Measurements from ENCODE around the gene MARK1. TPM values are rescaled to one million over a fixed set of nuclear protein-coding genes. Genes with fewer than 3 reads are reported as not detected.
A peak's percentile ranks its signal among the peaks of the same experiment; 100 is the strongest.

MARK1 gene
- total RNA-seq, 6 experiments from 2014 or later, result 0.06 to 0.53 (median 0.24) TPM

DNA sequence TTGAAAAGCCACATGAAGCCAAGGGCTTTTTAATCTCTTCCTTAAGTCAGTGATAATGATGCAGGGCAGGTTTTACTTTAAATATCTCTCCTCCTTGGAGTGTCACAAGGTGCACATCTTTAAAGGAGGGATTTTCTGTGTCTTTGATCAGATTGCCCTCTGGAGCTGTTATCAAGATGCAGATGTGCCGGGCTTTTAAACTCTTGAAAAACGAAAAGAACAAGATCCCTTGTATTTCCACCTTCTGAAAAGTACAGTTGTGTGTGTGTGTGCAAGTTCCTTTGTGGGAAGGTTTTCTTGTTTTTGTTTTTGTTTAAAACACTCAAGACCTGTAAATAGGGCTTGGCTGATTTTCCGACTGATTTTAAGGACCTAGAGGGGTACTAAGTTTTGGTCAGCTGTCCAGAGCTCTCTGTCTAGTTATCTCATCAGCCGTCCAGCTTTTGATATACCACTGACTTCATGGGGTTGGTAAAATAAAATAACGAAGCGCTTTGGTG lies 1.6 kb downstream of the MARK1 start:
- Histone ChIP-seq H3K27me3 (peaks cover 0 to 8% of the 10 kb centered on the region in 2 donors), H3K27ac (no peak overlapping the region), H3K9me3 (no peaks in the 10 kb centered on the region), H3K36me3 (no peaks in the 10 kb centered on the region), H3K4me3 (no peak overlapping the region), H3K4me1 (peaks cover 0 to 7% (median 0%) of the 10 kb centered on the region in 4 donors)
- ATAC-seq (no peak), DNase-seq (no peak)
- TF ChIP-seq POLR2A (IDR thresholded peaks at IDR 0.05) (no peak), CTCF (IDR thresholded peaks at IDR 0.05) (no peak)
- intact Hi-C loops (cut with DNase I), result no loop called here
- WGBS (ENCODE audit: insufficient coverage, low coverage, low lambda C conversion rate, missing lambda C conversion rate), result 35% methylated on average over 6 of the region's 6 CpGs

DNA sequence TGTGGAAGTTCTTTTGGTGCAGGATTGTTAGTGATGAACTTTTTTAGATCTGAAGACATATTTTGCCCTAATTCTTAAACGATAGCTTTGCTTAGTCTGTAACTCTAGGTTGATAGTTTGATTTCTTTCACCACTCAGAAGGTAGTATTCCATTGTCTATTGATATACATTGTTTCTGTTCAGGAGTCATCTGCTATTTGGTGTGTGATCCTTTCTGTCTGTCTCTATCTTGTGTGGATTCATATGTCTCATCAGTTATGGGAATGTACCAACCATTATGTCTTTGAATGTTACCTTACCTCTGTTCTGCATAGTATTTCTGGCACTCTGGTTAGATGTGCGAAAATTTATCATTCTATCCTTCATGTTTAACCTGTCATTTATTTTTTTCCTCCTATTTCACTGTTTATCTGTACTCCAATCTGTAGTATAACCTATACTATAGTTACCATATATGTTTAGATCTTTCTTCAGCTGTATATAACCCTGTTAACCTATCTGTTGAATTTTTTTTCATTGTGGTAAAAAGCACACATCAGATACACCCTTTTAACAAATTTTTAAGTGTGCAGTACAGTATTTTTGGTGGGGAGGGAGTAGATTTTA lies 5.7 kb downstream of the MARK1 start:
- no peak overlapping the region for H3K27ac ChIP-seq
- intact Hi-C loops (cut with DNase I), result no loop called here
- TF ChIP-seq POLR2A (IDR thresholded peaks at IDR 0.05) (no peak), CTCF (IDR thresholded peaks at IDR 0.05) (no peak)
- peaks cover 0 to 7% of the 10 kb centered on the region in 2 donors for H3K27me3 ChIP-seq
- H3K4me1 ChIP-seq, result peaks cover 0 to 4% (median 0%) of the 10 kb centered on the region in 4 donors
- no peak overlapping the region for H3K4me3 ChIP-seq
- no peaks in the 10 kb centered on the region for H3K9me3 ChIP-seq
- no peak for DNase-seq
- no peaks in the 10 kb centered on the region for H3K36me3 ChIP-seq
- 67% methylated on average over 2 of the region's 2 CpGs for WGBS (ENCODE audit: insufficient coverage, low coverage, low lambda C conversion rate, missing lambda C conversion rate)
- no peak for ATAC-seq

GRCh38 chr1:220544901-220545303 lies 17.0 kb downstream of the MARK1 start:
- TF ChIP-seq POLR2A (IDR thresholded peaks at IDR 0.05) (no peak), CTCF (IDR thresholded peaks at IDR 0.05) (peak in 3 of 4 donors; percentile 16 to 31 (median 30))
- H3K27me3 ChIP-seq, result no peaks in the 10 kb centered on the region
- no peaks in the 10 kb centered on the region for H3K9me3 ChIP-seq
- no peak overlapping the region for H3K27ac ChIP-seq
- intact Hi-C loops (cut with DNase I), result no loop called here
- no peaks in the 10 kb centered on the region for H3K36me3 ChIP-seq
- DNase-seq (no peak), ATAC-seq (peak in 3 of 4 donors; percentile 56 to 59 (median 57))
- H3K4me3 ChIP-seq, result no peak overlapping the region
- 69% methylated on average over 3 of the region's 3 CpGs for WGBS (ENCODE audit: insufficient coverage, low coverage, low lambda C conversion rate, missing lambda C conversion rate)
- H3K4me1 ChIP-seq, result no peaks in the 10 kb centered on the region

- Histone ChIP-seq H3K9me3 (no peaks in the 10 kb centered on the region), H3K27ac (no peak overlapping the region), H3K4me1 (no peaks in the 10 kb centered on the region), H3K4me3 (no peak overlapping the region), H3K36me3 (no peaks in the 10 kb centered on the region), H3K27me3 (no peaks in the 10 kb centered on the region)
- no peak for TF ChIP-seq CTCF (IDR thresholded peaks at IDR 0.05)
- no peak for TF ChIP-seq POLR2A (IDR thresholded peaks at IDR 0.05)
- DNase-seq (no peak), ATAC-seq (no peak)
- WGBS (ENCODE audit: insufficient coverage, low coverage, low lambda C conversion rate, missing lambda C conversion rate), result 64% methylated on average over 2 of the region's 6 CpGs
- intact Hi-C loops (cut with DNase I), result no loop called here
Measured at GRCh38 chr1:220550811-220551399, 23.0 kb downstream of the MARK1 start.

Data from right lobe of liver (tissue), 6 donors.